Trophoblast cell (in vitro differentiated cells and primary cell): ENCODE data around the gene SYT3.

ENCODE experiments used
- DNase-seq, 2 donors: peaks; one replicate each; pipeline ENCODE4 v3.0.0-alpha.2; 2016
- H2AFZ ChIP-seq: 2 replicates; pipeline ENCODE4 v1.6.1; 2013; ENCODE audit warnings: low read length, moderate library complexity, mild to moderate bottlenecking; ENCODE audit not compliant: insufficient read depth, poor library complexity
- H2AK5ac ChIP-seq: 2 replicates; pipeline ENCODE4 v1.6.1; 2013; ENCODE audit warnings: mild to moderate bottlenecking, low read length
- H2BK120ac ChIP-seq: 2 replicates; pipeline ENCODE4 v1.6.1; 2013; ENCODE audit warnings: low read length, mild to moderate bottlenecking, moderate library complexity; ENCODE audit not compliant: insufficient read depth, poor library complexity
- H2BK12ac ChIP-seq: 2 replicates; pipeline ENCODE4 v1.6.1; 2013; ENCODE audit warnings: mild to moderate bottlenecking, low read length, moderate library complexity
- H2BK5ac ChIP-seq: 2 replicates; pipeline ENCODE4 v1.6.1; 2013; ENCODE audit warnings: low read length, low read depth, moderate library complexity, mild to moderate bottlenecking; ENCODE audit not compliant: poor library complexity
- H3K14ac ChIP-seq: 2 replicates; pipeline ENCODE4 v1.6.1; 2013; ENCODE audit warnings: mild to moderate bottlenecking, low read length
- H3K18ac ChIP-seq: 2 replicates; pipeline ENCODE4 v1.6.1; 2013; ENCODE audit warnings: mild to moderate bottlenecking, low read length
- H3K23ac ChIP-seq: 2 replicates; pipeline ENCODE4 v1.6.1; 2013; ENCODE audit warnings: low read length
- H3K27ac ChIP-seq: 2 replicates; pipeline ENCODE4 v1.5.1; 2013; ENCODE audit warnings: low read depth, mild to moderate bottlenecking, inconsistent platforms, low read length, moderate library complexity
- H3K27me3 ChIP-seq: 2 replicates; pipeline ENCODE4 v1.6.1; 2013; ENCODE audit warnings: inconsistent platforms, mild to moderate bottlenecking, low read length, moderate library complexity; ENCODE audit not compliant: insufficient read depth
- H3K36me3 ChIP-seq, 2 experiments: 1 replicate in 1 of 2; 2 replicates in 1 of 2; pipeline ENCODE4 v1.6.1; 2013; ENCODE audit warnings: low read length in 2 of 2, mild to moderate bottlenecking in 2 of 2, moderate library complexity in 1 of 2; ENCODE audit not compliant: insufficient read depth in 2 of 2, control insufficient read depth in 1 of 2
- H3K4ac ChIP-seq: 2 replicates; pipeline ENCODE4 v1.6.1; 2013; ENCODE audit warnings: low read depth, mild to moderate bottlenecking, low read length, moderate library complexity
- H3K4me1 ChIP-seq, 2 experiments: 1 replicate in 1 of 2; 2 replicates in 1 of 2; pipeline ENCODE4 v1.6.1; 2013; ENCODE audit warnings: low read length in 2 of 2, mild to moderate bottlenecking in 2 of 2, moderate library complexity in 1 of 2; ENCODE audit not compliant: insufficient read depth in 2 of 2, control insufficient read depth in 1 of 2
- H3K4me2 ChIP-seq: 2 replicates; pipeline ENCODE4 v1.6.1; 2013; ENCODE audit warnings: inconsistent platforms, mild to moderate bottlenecking, low read length, moderate library complexity
- H3K4me3 ChIP-seq: 2 replicates; pipeline ENCODE4 v1.5.1; 2013; ENCODE audit warnings: mild to moderate bottlenecking, low read depth, low read length, inconsistent platforms
- H3K79me1 ChIP-seq: one replicate; pipeline ENCODE4 v1.6.1; 2013; ENCODE audit warnings: low read length
- H3K79me2 ChIP-seq: 2 replicates; pipeline ENCODE4 v1.6.1; 2013; ENCODE audit warnings: low read length, mild to moderate bottlenecking; ENCODE audit not compliant: control insufficient read depth, insufficient read depth, poor library complexity
- H3K9ac ChIP-seq: 2 replicates; pipeline ENCODE4 v1.6.1; 2013; ENCODE audit warnings: mild to moderate bottlenecking, low read length
- H3K9me3 ChIP-seq: 2 replicates; pipeline ENCODE4 v1.6.1; 2013; ENCODE audit warnings: low read depth, mild to moderate bottlenecking, control low read depth, inconsistent platforms, low read length; ENCODE audit not compliant: insufficient read depth
- H4K12ac ChIP-seq: 2 replicates; pipeline ENCODE4 v1.6.1; 2013; ENCODE audit warnings: low read depth, mild to moderate bottlenecking, low read length, moderate library complexity
- H4K8ac ChIP-seq: 2 replicates; pipeline ENCODE4 v1.6.1; 2013; ENCODE audit warnings: low read depth, mild to moderate bottlenecking, low read length, moderate library complexity
- H4K91ac ChIP-seq: one replicate; pipeline ENCODE4 v1.6.1; 2013; ENCODE audit warnings: low read depth, mild to moderate bottlenecking, low read length, moderate library complexity
- WGBS: extraction: QIAGEN DNeasy Blood & Tissue Kit; methylation state at CpG from one replicate; pipeline ENCODE4 v1.1.7; 2013; ENCODE audit warnings: missing lambda C conversion rate; ENCODE audit not compliant: insufficient read length, insufficient coverage; ENCODE audit errors: extremely low coverage; 5-methylcytosine and 5-hydroxymethylcytosine counted together

Gene SYT3

DNA sequence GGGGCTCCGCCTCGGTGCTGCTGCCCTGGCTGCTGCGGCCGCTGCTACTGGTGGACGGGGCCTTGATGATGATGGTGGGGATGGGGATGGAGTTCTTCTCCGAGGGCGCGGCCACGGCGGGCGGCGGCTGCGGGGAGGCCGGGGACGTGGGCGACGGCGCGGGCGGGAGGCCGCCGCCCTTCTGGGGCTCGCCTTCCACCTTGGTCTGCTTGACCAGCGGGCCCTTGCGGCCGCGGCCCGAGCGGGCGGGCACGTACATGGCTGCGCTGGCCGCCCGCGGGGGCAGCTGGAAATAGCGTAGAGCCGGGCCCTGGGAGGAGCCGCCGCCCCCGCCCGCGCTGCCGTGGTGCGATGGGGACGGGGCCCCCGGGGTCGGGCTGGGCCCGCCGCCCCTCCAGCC, 28.7 kb upstream of the SYT3 start:
- no peak overlapping the region for H3K4ac ChIP-seq
- no peak overlapping the region for H3K4me3 ChIP-seq
- WGBS: no CpG with 5 or more reads among the region's 49 CpGs
- H2BK12ac ChIP-seq: no peak overlapping the region
- H2BK5ac ChIP-seq: no peak overlapping the region
- H4K8ac ChIP-seq: no peak overlapping the region
- H3K27ac ChIP-seq: no peak overlapping the region
- H3K36me3 ChIP-seq: no peaks in the 10 kb centered on the region
- no peak overlapping the region for H3K9ac ChIP-seq
- no peak overlapping the region for H3K18ac ChIP-seq
- no peaks in the 10 kb centered on the region for H3K79me2 ChIP-seq
- no peaks in the 10 kb centered on the region for H3K4me1 ChIP-seq
- no peak overlapping the region for H3K4me2 ChIP-seq
- H4K91ac ChIP-seq: no peak overlapping the region
- no peak for DNase-seq
- H3K9me3 ChIP-seq: peaks cover 7% of the 10 kb centered on the region
- no peak overlapping the region for H2AFZ ChIP-seq
- peaks cover 40% of the 10 kb centered on the region for H3K27me3 ChIP-seq
- H3K14ac ChIP-seq: no peak overlapping the region
- no peak overlapping the region for H2AK5ac ChIP-seq
- no peak overlapping the region for H4K12ac ChIP-seq
- no peaks in the 10 kb centered on the region for H3K79me1 ChIP-seq
- no peak overlapping the region for H3K23ac ChIP-seq
- H2BK120ac ChIP-seq: no peak overlapping the region

DNA sequence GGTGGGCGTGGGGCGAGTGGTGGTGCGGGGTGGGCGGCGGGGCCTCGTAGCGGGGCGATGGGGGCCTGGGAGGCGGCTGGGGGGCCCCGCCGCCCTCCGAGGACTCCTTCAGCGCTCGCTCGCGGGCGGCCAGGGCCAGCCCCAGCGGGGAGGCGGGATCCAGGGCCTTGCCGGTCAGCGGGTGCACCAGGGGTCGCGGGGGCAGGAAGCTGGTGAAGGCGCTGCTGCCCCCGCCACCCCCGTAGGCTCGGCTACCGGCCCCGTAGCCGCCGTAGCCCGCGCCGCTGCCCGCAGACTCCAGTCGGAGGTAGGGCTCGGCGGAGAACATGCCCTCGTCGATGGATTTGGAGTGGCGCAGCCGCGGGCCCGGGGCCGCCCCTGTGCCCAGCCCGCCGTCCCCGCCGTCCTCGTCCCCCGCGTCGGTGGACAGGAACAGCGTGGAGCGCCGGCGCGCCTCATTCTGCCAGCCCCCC, 28.1 kb upstream of the SYT3 start:
- WGBS: no CpG with 5 or more reads among the region's 58 CpGs
- no peak overlapping the region for H3K4me3 ChIP-seq
- no peak overlapping the region for H2BK120ac ChIP-seq
- no peak overlapping the region for H3K23ac ChIP-seq
- DNase-seq: no peak
- peaks cover 9% of the 10 kb centered on the region for H3K9me3 ChIP-seq
- no peak overlapping the region for H2BK12ac ChIP-seq
- H3K79me2 ChIP-seq: no peaks in the 10 kb centered on the region
- H3K27me3 ChIP-seq: peaks cover 40% of the 10 kb centered on the region
- H3K27ac ChIP-seq: no peak overlapping the region
- H3K4me1 ChIP-seq: no peaks in the 10 kb centered on the region
- H2AFZ ChIP-seq: no peak overlapping the region
- no peak overlapping the region for H3K14ac ChIP-seq
- H4K8ac ChIP-seq: no peak overlapping the region
- no peak overlapping the region for H3K18ac ChIP-seq
- no peaks in the 10 kb centered on the region for H3K79me1 ChIP-seq
- H2AK5ac ChIP-seq: no peak overlapping the region
- no peak overlapping the region for H4K12ac ChIP-seq
- H3K4me2 ChIP-seq: no peak overlapping the region
- H2BK5ac ChIP-seq: no peak overlapping the region
- no peak overlapping the region for H4K91ac ChIP-seq
- H3K36me3 ChIP-seq: no peaks in the 10 kb centered on the region
- H3K9ac ChIP-seq: no peak overlapping the region
- no peak overlapping the region for H3K4ac ChIP-seq

DNA sequence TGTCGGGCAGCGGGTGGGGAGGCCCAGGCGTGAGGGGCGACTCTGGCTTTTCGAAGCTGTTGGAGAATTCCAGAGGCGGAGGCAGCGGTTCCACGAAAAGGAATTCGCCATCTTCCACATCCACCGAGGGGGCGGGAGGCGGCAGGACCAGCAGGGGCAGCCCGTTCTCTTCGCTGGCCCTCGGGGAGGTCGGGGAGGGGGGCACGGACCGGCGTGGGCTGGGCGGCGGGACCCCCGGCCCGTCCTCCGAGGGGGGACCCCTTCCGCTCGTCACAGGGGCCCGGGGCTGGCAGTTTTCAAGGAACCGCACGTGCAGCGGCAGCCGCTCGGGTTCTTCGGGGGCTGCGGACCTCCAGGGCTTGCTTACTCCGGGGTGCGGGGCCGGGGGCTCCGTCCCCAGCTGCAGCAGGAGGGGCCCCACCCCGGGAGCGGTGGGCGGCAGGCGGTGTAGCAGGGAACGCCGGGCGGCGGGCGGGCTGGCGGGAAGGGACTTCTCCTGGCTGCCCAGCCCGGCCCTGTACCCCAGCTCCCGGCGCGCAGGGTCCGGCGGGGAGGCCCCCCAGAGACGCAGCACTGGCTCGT, 27.6 kb upstream of the SYT3 start:
- no peak overlapping the region for H3K23ac ChIP-seq
- no CpG with 5 or more reads among the region's 56 CpGs for WGBS
- H2BK12ac ChIP-seq: no peak overlapping the region
- H2BK5ac ChIP-seq: no peak overlapping the region
- no peak overlapping the region for H3K9ac ChIP-seq
- H4K8ac ChIP-seq: no peak overlapping the region
- no peak overlapping the region for H2BK120ac ChIP-seq
- no peaks in the 10 kb centered on the region for H3K79me1 ChIP-seq
- no peaks in the 10 kb centered on the region for H3K36me3 ChIP-seq
- no peak overlapping the region for H4K12ac ChIP-seq
- H3K18ac ChIP-seq: no peak overlapping the region
- H3K4me3 ChIP-seq: no peak overlapping the region
- H2AFZ ChIP-seq: no peak overlapping the region
- H3K4me1 ChIP-seq: no peaks in the 10 kb centered on the region
- H3K79me2 ChIP-seq: no peaks in the 10 kb centered on the region
- no peak overlapping the region for H3K4ac ChIP-seq
- no peak overlapping the region for H3K4me2 ChIP-seq
- DNase-seq: no peak
- peaks cover 9% of the 10 kb centered on the region for H3K9me3 ChIP-seq
- H3K27me3 ChIP-seq: peaks cover 40% of the 10 kb centered on the region
- H4K91ac ChIP-seq: no peak overlapping the region
- no peak overlapping the region for H2AK5ac ChIP-seq
- H3K27ac ChIP-seq: no peak overlapping the region
- H3K14ac ChIP-seq: no peak overlapping the region

DNA sequence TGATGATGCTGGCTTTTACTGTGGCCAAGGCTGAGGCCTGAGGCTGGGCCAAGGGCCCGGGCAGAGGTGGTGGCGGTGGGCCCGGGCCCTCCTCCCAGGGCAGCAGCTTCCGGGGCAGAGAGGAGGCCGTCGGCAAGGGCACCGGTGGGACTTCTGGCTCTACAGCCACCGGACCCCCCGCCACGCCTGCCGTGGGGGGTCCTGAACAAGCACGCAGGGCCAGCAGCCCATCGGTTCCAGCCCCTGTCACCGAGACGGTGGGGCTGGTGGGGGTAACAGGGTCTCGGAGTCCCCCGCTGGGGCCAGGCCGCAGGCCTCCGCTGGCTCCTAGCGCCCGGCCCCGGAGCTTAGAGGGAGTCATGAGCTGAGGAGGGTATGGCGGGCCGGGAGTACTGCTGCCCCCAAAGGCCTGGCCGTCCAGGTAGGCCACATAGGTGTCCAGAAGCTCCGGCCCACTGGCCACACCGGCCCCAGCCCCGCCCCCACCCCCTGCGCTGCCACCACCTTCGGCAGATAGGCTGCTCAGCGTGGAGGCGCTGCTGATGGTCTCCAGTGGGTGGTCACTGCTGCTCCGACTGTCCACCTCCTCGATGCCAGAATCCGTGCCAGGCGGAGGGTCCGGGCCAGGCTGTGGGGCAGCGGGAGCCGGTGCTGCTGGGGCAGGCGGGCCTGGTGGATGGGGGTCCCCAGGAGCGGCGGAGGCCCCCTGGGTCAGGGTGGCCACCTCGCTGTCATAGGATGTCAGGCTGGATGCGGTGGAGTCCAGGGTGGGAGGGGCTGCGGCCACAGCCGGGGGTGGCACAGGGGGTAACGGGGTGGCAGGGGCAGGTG, 26.9 kb upstream of the SYT3 start:
- H3K4ac ChIP-seq: no peak overlapping the region
- H3K4me3 ChIP-seq: no peak overlapping the region
- no peak overlapping the region for H2BK120ac ChIP-seq
- no peaks in the 10 kb centered on the region for H3K36me3 ChIP-seq
- no CpG with 5 or more reads among the region's 47 CpGs for WGBS
- no peaks in the 10 kb centered on the region for H3K4me1 ChIP-seq
- no peak overlapping the region for H2BK12ac ChIP-seq
- no peak overlapping the region for H2AK5ac ChIP-seq
- H3K79me2 ChIP-seq: no peaks in the 10 kb centered on the region
- no peak overlapping the region for H3K18ac ChIP-seq
- H4K8ac ChIP-seq: no peak overlapping the region
- H3K23ac ChIP-seq: no peak overlapping the region
- H3K79me1 ChIP-seq: no peaks in the 10 kb centered on the region
- H2AFZ ChIP-seq: no peak overlapping the region
- no peak overlapping the region for H3K9ac ChIP-seq
- H3K4me2 ChIP-seq: no peak overlapping the region
- no peak overlapping the region for H2BK5ac ChIP-seq
- no peak overlapping the region for H3K14ac ChIP-seq
- peaks cover 40% of the 10 kb centered on the region for H3K27me3 ChIP-seq
- no peak overlapping the region for H4K12ac ChIP-seq
- H3K27ac ChIP-seq: no peak overlapping the region
- peaks cover 9% of the 10 kb centered on the region for H3K9me3 ChIP-seq
- DNase-seq: no peak
- H4K91ac ChIP-seq: no peak overlapping the region
